Neural cell (in vitro differentiated cells): Measurements from ENCODE around the gene SRF.

Experiments used
- EP300 ChIP-seq: fragments of 450-650 bp; conservative IDR thresholded peaks from 2 replicates; pipeline ENCODE4 v1.6.1; 2014; ENCODE audit warnings: antibody characterized with exemption, mild to moderate bottlenecking, moderate library complexity; ENCODE audit not compliant: poor library complexity, severe bottlenecking
- EZH2 ChIP-seq: fragments of 200-600, 300-800 bp; shearing (Covaris generic), sonication (generic); IDR thresholded peaks from 2 replicates; pipeline ENCODE4 v1.6.1; 2014; ENCODE audit warnings: antibody characterized with exemption, low read length, borderline replicate concordance, mild to moderate bottlenecking; ENCODE audit not compliant: insufficient read depth, poor library complexity, severe bottlenecking
- RAD21 ChIP-seq: fragments of 450-650 bp; conservative IDR thresholded peaks from 2 replicates; pipeline ENCODE4 v1.6.1; 2014; ENCODE audit warnings: antibody characterized with exemption, mild to moderate bottlenecking, moderate library complexity
- SMC3 ChIP-seq: fragments of 450-650 bp; conservative IDR thresholded peaks from 2 replicates; pipeline ENCODE4 v1.6.1; 2014; ENCODE audit warnings: antibody characterized with exemption, mild to moderate bottlenecking, moderate library complexity; ENCODE audit not compliant: poor library complexity
- TAF1 ChIP-seq: IDR thresholded peaks from 2 replicates; pipeline ENCODE4 v1.6.1; 2012; ENCODE audit warnings: low read depth
- TF ChIP-seq, protein P1 (sequence below): fragments of 450-650 bp; IDR thresholded peaks from 2 replicates; pipeline ENCODE4 v1.5.1; 2014; ENCODE audit warnings: antibody characterized with exemption, mild to moderate bottlenecking, moderate library complexity; ENCODE audit not compliant: poor library complexity, severe bottlenecking
- TF ChIP-seq, protein P2 (sequence below): IDR thresholded peaks from 2 replicates; pipeline ENCODE4 v1.6.1; 2012; ENCODE audit warnings: borderline replicate concordance

DNA sequence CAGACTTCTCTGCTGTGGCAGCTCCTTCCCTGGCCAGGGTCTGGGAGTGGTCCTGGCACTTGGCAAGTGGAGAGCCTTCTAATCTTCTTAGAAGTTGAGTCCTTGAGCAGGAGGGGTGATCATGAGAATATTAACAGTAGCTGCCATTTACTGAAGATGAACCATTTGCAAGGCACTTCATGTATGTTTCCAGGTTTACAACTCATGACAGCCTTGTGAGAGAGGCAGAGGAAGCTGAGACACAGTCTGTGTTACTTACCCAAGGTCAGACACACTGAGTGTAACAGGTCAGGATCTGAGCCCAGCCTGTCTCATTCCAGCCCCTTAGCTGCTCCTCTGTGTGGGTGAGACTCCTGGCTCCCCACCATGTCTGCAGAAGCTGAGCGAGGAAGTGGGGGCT, 45.5 kb upstream of the SRF start:
- TF ChIP-seq RAD21 (no peak), EZH2 (no peak), TAF1 (no peak), SMC3 (no peak), EP300 (no peak)
- TF ChIP-seq, protein P1, sequence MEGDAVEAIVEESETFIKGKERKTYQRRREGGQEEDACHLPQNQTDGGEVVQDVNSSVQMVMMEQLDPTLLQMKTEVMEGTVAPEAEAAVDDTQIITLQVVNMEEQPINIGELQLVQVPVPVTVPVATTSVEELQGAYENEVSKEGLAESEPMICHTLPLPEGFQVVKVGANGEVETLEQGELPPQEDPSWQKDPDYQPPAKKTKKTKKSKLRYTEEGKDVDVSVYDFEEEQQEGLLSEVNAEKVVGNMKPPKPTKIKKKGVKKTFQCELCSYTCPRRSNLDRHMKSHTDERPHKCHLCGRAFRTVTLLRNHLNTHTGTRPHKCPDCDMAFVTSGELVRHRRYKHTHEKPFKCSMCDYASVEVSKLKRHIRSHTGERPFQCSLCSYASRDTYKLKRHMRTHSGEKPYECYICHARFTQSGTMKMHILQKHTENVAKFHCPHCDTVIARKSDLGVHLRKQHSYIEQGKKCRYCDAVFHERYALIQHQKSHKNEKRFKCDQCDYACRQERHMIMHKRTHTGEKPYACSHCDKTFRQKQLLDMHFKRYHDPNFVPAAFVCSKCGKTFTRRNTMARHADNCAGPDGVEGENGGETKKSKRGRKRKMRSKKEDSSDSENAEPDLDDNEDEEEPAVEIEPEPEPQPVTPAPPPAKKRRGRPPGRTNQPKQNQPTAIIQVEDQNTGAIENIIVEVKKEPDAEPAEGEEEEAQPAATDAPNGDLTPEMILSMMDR, result no peak
- TF ChIP-seq, protein P2, sequence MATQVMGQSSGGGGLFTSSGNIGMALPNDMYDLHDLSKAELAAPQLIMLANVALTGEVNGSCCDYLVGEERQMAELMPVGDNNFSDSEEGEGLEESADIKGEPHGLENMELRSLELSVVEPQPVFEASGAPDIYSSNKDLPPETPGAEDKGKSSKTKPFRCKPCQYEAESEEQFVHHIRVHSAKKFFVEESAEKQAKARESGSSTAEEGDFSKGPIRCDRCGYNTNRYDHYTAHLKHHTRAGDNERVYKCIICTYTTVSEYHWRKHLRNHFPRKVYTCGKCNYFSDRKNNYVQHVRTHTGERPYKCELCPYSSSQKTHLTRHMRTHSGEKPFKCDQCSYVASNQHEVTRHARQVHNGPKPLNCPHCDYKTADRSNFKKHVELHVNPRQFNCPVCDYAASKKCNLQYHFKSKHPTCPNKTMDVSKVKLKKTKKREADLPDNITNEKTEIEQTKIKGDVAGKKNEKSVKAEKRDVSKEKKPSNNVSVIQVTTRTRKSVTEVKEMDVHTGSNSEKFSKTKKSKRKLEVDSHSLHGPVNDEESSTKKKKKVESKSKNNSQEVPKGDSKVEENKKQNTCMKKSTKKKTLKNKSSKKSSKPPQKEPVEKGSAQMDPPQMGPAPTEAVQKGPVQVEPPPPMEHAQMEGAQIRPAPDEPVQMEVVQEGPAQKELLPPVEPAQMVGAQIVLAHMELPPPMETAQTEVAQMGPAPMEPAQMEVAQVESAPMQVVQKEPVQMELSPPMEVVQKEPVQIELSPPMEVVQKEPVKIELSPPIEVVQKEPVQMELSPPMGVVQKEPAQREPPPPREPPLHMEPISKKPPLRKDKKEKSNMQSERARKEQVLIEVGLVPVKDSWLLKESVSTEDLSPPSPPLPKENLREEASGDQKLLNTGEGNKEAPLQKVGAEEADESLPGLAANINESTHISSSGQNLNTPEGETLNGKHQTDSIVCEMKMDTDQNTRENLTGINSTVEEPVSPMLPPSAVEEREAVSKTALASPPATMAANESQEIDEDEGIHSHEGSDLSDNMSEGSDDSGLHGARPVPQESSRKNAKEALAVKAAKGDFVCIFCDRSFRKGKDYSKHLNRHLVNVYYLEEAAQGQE, result no peak
